Activated CD4-positive, alpha-beta T cell treated with anti-CD3 and anti-CD28 coated beads, Interleukin-2, Interleukin-4, amounts not matched to agents 100 ng/mL and 50 ng/mL, durations not matched to agents 16 hours and 8 hours (primary cell): ENCODE measurements around the gene LHX4.

Source experiments
- DNase-seq: peaks from one replicate; pipeline ENCODE4 v3.0.0-alpha.2; 2020; ENCODE audit warnings: low spot score

The LHX4 gene

GRCh38 chr1:180309338-180309737 is 79.3 kb downstream of the LHX4 start:
- DNase-seq = no peak

GRCh38 chr1:180310095-180310494 is 80.0 kb downstream of the LHX4 start:
- DNase-seq = no peak

GRCh38 chr1:180311011-180311730 is 81.1 kb downstream of the LHX4 start:
- no peak for DNase-seq

GRCh38 chr1:180312926-180313325 is 82.9 kb downstream of the LHX4 start:
- DNase-seq = no peak

- no peak for DNase-seq
Measured at GRCh38 chr1:180327089-180327488, 97.0 kb downstream of the LHX4 start.
